Nucleus accumbens (tissue), 56 donors: ENCODE data around the gene ANKRD39.
"Not testable (repeated sequence)": the region's sequence is repeated elsewhere in the genome, so short reads cannot be mapped to it uniquely, and the experiment has no call there.

ENCODE experiments used
- DNase-seq, 56 donors: peaks; one replicate each; lab custom pipeline; 2025; lab: John Stamatoyannopoulos, UW

ANKRD39 gene

GRCh38 chr2:96815326-96816126, 42.3 kb downstream of the ANKRD39 start:
- peak in 13 of 56 donors; percentile 39 to 64 (median 52) for DNase-seq

- no peak for DNase-seq
Observed at GRCh38 chr2:96813656-96814055, 44.2 kb downstream of the ANKRD39 start.

GRCh38 chr2:96811917-96812316, 45.9 kb downstream of the ANKRD39 start:
- no peak for DNase-seq

DNA sequence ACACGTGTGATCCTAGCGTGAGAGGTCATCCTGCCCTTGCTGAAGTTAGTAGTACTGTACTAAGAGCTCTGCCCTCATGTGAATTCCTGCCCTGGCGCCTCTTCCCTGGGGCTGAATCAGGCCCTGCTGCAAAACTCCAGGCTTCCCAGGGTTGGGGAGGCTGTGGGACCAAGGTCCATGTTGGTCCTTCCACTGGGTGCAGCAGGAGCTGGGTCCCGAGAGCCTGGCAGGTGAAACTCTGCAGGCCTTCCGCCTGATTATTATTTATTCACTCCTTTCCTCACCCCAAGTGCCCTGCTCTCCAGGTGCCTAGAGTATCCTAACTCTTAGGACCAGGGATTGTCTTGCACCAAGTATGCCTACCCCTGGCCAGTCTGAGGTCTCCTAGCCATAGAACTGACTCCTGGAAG, 47.0 kb downstream of the ANKRD39 start:
- no peak for DNase-seq

DNA sequence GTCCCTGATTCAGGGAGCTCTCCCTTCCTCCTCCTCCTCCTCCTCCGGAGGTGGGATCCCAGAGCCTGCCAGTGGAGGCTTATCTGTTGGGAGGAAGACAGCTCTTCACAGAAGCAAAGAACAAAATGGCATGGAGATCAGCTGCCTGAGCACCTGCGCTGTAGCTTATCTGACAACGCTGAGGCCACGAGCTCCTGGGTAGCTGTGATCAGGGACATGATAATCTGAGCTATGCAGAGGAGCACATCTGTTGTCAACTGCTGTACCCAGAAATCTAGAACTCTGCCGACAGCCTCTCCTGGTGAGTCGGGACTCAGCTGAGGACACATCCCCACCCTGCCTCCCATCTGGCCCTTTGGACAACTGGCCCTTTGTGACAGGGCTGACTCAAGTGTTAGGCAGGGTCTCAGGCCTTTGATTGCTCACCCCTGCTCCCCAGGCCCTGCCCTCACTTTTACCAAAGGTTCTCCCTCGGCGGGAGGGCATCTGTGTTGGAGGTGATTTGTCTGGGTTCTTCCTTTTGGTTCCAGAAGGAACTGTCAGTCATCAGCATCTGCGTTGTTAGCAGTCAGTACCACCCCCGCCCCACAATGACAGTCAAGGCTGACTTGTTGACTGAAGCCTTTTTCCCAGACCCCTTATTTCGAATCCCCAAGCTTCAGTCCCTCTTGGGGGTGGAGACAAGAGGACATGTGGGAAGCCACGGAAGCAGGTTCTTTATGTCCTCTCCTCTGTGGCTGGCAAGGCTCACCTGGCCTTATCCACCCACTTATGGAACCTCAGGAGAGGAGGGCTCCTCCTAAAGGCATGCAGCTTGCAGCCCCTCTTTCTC, 47.6 kb downstream of the ANKRD39 start:
- peak in 8 of 56 donors; percentile 8 to 48 (median 24) for DNase-seq

- DNase-seq = no peak
Observed at GRCh38 chr2:96809216-96809882, 48.5 kb downstream of the ANKRD39 start.

DNA sequence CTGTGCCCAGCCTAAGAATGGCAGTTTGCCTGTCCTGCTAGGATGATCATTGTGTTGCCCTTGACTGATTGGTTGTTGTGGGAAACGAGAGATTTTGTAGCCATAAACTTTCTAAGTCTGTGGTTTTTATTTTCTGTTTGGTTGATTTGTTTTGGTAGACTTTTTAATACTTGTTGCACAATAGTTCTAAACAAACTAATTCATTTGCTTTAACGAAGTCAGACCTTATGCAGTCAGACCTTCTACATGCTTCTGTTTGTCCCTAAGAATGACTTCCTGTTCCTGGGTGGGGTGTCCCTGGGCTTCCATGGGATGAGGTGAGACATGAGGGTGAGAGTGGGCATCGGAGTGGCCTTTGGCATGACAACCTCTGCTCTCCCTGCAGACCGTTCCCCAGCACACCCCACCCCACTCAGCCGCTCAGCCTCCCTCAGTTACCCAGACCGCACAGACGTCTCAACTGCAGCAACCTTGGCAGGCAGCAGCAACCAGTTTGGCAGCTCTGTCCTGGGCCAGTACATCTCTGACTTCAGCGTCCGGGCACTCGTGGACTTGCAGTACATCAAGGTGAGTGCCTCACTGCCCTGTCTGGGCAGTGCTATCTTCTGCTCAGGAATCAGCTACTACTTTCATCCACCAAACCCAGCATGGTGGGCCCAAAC, 49.5 kb downstream of the ANKRD39 start:
- DNase-seq = no peak

GRCh38 chr2:96807127-96807471, 50.7 kb downstream of the ANKRD39 start:
- DNase-seq = no peak

GRCh38 chr2:96806468-96807126, 51.2 kb downstream of the ANKRD39 start:
- DNase-seq = no peak

GRCh38 chr2:96805946-96806345, 51.9 kb downstream of the ANKRD39 start:
- DNase-seq = not testable (repeated sequence)

DNA sequence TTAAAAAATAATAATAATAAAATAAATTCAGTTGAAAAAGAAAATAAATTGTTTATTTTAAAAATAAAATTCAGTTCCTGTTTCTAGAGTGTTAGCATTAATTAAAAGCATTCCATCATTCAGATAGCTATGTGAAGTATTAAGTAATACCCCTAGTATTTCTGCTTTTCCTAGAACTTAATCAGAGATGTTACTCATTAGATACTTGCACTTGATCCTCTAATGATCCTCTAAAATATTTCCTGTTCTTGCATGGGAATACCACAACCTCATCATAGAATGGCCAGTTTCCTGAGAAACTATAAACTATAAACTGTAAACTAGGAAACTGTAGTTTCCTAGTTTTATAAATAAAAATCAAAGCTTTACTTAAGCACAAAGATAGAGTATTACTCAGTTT, 52.8 kb downstream of the ANKRD39 start:
- DNase-seq = no peak

DNA sequence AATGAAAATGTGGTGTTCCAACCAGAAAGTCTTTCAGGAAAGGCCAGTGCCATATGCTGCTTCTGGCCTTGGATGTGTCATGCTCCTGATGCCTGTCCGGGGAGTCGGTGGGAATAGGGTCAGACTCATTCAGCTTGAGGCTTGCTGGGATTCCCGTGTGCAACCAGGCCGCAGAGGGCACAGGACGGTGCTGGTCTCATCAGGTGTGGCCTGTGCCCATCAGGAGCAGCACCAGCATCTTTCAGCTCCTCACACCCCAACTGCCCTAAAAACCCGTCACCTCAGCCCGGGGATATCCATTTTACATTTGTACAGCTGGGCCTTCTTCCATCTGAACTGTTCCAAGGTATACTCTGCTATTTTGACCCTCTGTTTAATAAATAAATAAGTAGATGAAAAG, 55.1 kb downstream of the ANKRD39 start:
- no peak for DNase-seq

GRCh38 chr2:96801786-96802595, 55.8 kb downstream of the ANKRD39 start:
- DNase-seq = no peak

- peak in 43 of 56 donors; percentile 7 to 74 (median 45) for DNase-seq
Observed at GRCh38 chr2:96801005-96801785, 56.6 kb downstream of the ANKRD39 start.

DNA sequence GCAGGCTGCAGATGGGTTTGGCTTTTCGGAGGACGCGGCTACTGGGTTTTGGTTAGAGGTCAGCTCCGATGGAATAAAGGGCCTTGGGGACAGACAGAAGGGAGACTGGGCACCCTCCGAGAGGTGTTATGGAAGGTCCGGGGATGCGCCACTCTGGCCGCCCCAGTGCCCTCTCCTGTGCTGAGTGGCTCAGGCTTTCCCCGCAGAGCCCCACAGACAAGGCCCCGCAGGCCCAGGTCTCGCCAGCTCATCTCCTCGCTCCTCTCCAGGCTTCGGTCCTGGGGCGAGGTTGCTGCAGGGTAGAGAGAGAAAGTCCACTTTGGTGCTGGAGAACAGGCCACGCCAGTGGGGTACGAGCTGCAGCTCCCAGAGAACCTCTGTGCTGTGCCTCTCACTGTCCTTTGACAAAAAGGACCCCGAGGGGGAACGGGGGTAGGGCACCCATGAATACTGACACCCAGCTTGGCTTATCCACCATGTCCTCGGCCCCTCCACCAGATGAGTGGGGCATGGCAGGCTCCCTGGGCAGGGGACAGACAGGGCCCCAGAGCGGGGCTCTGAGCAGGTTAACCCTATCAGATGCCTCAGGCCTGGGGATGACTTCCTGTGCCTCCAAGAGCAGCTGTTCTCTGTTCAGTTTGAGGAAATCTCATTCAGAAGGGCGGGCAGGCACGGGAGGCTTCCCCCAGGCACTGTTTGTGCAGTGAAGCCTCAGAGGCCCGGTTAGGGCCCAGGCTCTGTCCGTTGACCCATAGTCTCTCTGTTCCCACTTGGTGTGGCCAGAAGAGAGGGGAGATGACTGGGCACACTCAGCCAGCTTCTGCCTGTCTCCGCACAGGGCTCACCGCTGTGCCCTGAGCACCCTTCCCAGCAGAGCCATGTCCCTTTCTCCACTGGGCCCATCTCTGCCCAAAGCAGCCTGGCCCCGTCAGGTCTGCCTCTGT, 57.5 kb downstream of the ANKRD39 start:
- no peak for DNase-seq

GRCh38 chr2:96799623-96799935, 58.2 kb downstream of the ANKRD39 start:
- no peak for DNase-seq
